ENCODE measurements around the gene PINLYP. TPM values are rescaled to one million over a fixed set of nuclear protein-coding genes. Genes with fewer than 3 reads are reported as not detected.
A peak's percentile ranks its signal among the peaks of the same experiment; 100 is the strongest.

Gene PINLYP
- total and polyA plus RNA-seq, 12 donors, result 0.28 to 5.2 (median 1.4) TPM

GRCh38 chr19:43533546-43534304, 41.9 kb upstream of the PINLYP start:
- H3K27me3 ChIP-seq, result no peaks in the 10 kb centered on the region
- intact Hi-C loops (cut with DNase I), result loop anchor here in 6 of 10 donors (1.0 to 10.0 kb wide), 7 partner anchors 61 to 135 kb away; partner anchors contain the start of genes IRGQ (in 4 of the 6) and ZNF576 (in 4 of the 6)
- peaks cover 0 to 21% (median 11%) of the 10 kb centered on the region in 9 donors for H3K36me3 ChIP-seq
- WGBS, 2 donors, result 1% methylated on average over 41 of the region's 41 CpGs
- DNase-seq (peak; percentile 96 to 99), ATAC-seq (peak; percentile 89 to 93 (median 90))
- H3K4me3 ChIP-seq, result peak overlapping the region; percentile 48 to 74 (median 61)
- peaks cover 0 to 33% (median 7%) of the 10 kb centered on the region in 9 donors for H3K4me1 ChIP-seq
- peaks cover 0 to 6% (median 2%) of the 10 kb centered on the region in 11 donors for H3K9me3 ChIP-seq
- TF ChIP-seq CTCF (IDR thresholded peaks at IDR 0.05), result no peak
- peak overlapping the region; percentile 66 to 96 (median 89) for H3K27ac ChIP-seq

- no peak for ATAC-seq
- peak overlapping the region in 8 of 10 donors; percentile 66 to 91 (median 88) for H3K27ac ChIP-seq
- peak overlapping the region in 9 of 10 donors; percentile 48 to 74 (median 64) for H3K4me3 ChIP-seq
- 12% methylated on average over 17 of the region's 17 CpGs for WGBS, 2 donors
- no peak for DNase-seq
- H3K36me3 ChIP-seq, result peaks cover 0 to 27% (median 15%) of the 10 kb centered on the region in 9 donors
- H3K9me3 ChIP-seq, result peaks cover 0 to 12% (median 8%) of the 10 kb centered on the region in 11 donors
- H3K4me1 ChIP-seq, result peaks cover 0 to 33% (median 7%) of the 10 kb centered on the region in 9 donors
- TF ChIP-seq CTCF (IDR thresholded peaks at IDR 0.05), result no peak
- intact Hi-C loops (cut with DNase I), result loop anchor here in 6 of 10 donors (1.0 to 10.0 kb wide), 7 partner anchors 60 to 134 kb away; partner anchors contain the start of genes IRGQ (in 4 of the 6) and ZNF576 (in 4 of the 6)
- H3K27me3 ChIP-seq, result no peaks in the 10 kb centered on the region
Observed at GRCh38 chr19:43534305-43534815, 41.2 kb upstream of the PINLYP start.

GRCh38 chr19:43534816-43535761, 40.5 kb upstream of the PINLYP start:
- intact Hi-C loops (cut with DNase I), result loop anchor here in 7 of 10 donors (1.0 to 10.0 kb wide), 9 partner anchors 57 to 134 kb away; partner anchors contain the start of genes IRGQ (in 5 of the 7) and ZNF576 (in 5 of the 7)
- no peaks in the 10 kb centered on the region for H3K27me3 ChIP-seq
- ATAC-seq (peak in 2 of 8 donors; percentile 13 to 18), DNase-seq (peak; percentile 68 to 74)
- H3K9me3 ChIP-seq, result peaks cover 0 to 15% (median 10%) of the 10 kb centered on the region in 11 donors
- TF ChIP-seq CTCF (IDR thresholded peaks at IDR 0.05), result peak; percentile 20 to 69 (median 60)
- peaks cover 0 to 33% (median 7%) of the 10 kb centered on the region in 9 donors for H3K4me1 ChIP-seq
- peak overlapping the region in 2 of 10 donors; percentile 66 to 74 for H3K4me3 ChIP-seq
- WGBS, 2 donors, result 45 to 57% methylated on average over 58 to 62 of the region's 62 CpGs
- H3K36me3 ChIP-seq, result peaks cover 0 to 33% (median 15%) of the 10 kb centered on the region in 9 donors
- H3K27ac ChIP-seq, result peak overlapping the region in 6 of 10 donors; percentile 82 to 91 (median 89)

All from heart right ventricle (tissue), 16 donors.